HAP-1 (cell line): ENCODE results near the gene STAC2.

ENCODE experiments used
- DNase-seq, 2 experiments: peaks; one replicate each; pipeline ENCODE4 v3.0.0-alpha.2; 2016 to 2020; ENCODE audit warnings: low spot score in 2 of 2
- H3K27me3 ChIP-seq: fragments of 250-450 bp; sonication (Bioruptor Pico); 2 replicates; pipeline ENCODE4 v1.5.1; 2020; ENCODE audit warnings: low read depth, mild to moderate bottlenecking, moderate library complexity
- H3K36me3 ChIP-seq: fragments of 250-450 bp; sonication (Bioruptor Pico); replicated peaks from 2 replicates; pipeline ENCODE4 v1.5.1; 2020; ENCODE audit warnings: mild to moderate bottlenecking
- H3K4me1 ChIP-seq: fragments of 250-450 bp; sonication (Bioruptor Pico); 2 replicates; pipeline ENCODE4 v1.5.1; 2020; ENCODE audit warnings: mild to moderate bottlenecking
- H3K4me3 ChIP-seq: fragments of 250-450 bp; sonication (Bioruptor Pico); 2 replicates; pipeline ENCODE4 v1.5.1; 2020; ENCODE audit warnings: mild to moderate bottlenecking, moderate library complexity
- H3K9me3 ChIP-seq: fragments of 250-450 bp; sonication (Bioruptor Pico); 2 replicates; pipeline ENCODE4 v1.5.1; 2020; ENCODE audit warnings: mild to moderate bottlenecking, moderate library complexity
- in situ Hi-C: fragments of 300-500 bp; cut with MboI; formaldehyde crosslinking; loops from 3 replicates; pipeline ENCODE4 v1.14.3; 2020; ENCODE audit warnings: low sequenced_read_pairs, inconsistent platforms, mixed read lengths

The STAC2 gene

GRCh38 chr17:39195568-39196160, 30.1 kb downstream of the STAC2 start:
- H3K27me3 ChIP-seq, result no peaks in the 10 kb centered on the region
- H3K4me1 ChIP-seq, result peaks cover 13% of the 10 kb centered on the region
- in situ Hi-C loops, result no loop called here
- H3K36me3 ChIP-seq, result peaks cover 23% of the 10 kb centered on the region
- H3K4me3 ChIP-seq, result no peak overlapping the region
- no peaks in the 10 kb centered on the region for H3K9me3 ChIP-seq
- DNase-seq, result no peak

DNA sequence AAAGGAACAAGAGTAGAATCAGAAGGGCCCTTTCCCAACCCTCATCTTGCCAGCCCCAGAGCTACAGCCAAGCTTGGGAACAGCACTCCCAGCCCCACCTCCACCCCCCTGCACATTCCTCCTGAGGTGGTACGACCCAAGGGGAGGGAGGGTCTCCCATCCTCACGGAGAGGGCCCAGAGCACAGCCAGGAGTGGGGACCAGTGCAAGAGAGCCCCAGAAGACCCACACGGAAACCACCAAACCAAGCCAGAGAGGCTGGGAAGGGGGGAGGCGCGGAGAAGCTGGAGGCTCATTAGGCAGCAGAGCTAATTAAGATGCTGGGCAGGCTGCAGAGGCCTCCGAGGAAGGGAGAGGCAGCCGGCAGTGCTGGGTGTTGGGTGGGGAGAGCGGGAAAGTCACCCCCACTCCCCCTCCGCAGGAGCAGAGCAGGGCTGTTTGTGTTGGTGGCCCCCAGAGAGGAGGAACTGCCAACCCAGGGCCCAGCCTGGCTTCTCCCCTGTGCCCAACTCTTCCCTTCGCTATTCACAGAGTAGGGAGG, 30.7 kb downstream of the STAC2 start:
- Histone ChIP-seq H3K36me3 (peaks cover 25% of the 10 kb centered on the region), H3K9me3 (no peaks in the 10 kb centered on the region), H3K27me3 (no peaks in the 10 kb centered on the region), H3K4me1 (peaks cover 13% of the 10 kb centered on the region), H3K4me3 (no peak overlapping the region)
- in situ Hi-C loops, result no loop called here
- no peak for DNase-seq

DNA sequence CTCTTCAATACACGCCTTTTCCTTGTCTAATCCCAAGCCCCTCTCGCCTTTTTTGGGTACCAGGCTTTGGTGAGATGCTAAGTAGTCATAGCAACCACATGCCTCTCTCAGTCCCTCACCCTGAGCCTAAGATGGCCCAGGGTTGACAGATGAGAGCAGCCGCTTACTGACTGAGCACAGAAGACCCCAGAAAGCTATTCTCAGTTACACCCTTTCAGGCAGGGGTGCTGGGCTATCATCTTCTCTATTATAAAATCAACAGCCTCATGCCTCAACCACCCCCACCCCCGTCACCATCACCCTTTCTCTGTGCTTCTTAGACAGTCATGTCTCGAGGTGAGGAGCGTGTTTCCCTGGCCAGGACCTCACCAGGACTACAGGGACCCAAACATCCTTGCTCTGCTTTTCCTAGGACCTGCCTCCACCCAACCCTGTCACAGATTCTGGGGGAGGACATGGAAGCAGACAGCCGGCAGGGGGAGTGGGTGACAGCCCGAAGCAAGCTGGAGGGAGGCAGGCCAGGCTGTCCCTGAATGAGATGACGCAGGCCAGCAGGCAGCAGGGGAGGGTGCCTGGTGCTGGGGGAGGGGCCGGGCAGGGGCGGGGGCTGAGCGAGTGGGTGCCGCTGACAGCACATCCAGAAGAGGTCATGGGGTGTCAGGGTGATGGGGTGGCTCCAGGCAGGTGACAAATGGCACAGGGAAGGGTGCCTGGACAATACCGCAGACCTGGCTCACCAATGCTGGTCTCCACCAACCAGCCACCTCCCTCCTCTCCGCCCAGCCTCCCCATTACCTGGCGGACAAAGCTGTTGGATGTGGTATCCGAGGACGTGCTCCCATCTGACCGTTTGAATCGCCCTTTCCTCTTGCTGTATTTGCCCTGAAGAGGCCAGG, 31.4 kb downstream of the STAC2 start:
- H3K4me1 ChIP-seq, result peaks cover 11% of the 10 kb centered on the region
- H3K36me3 ChIP-seq, result peaks cover 30% of the 10 kb centered on the region
- H3K27me3 ChIP-seq, result no peaks in the 10 kb centered on the region
- in situ Hi-C loops, result no loop called here
- H3K4me3 ChIP-seq, result no peak overlapping the region
- H3K9me3 ChIP-seq, result no peaks in the 10 kb centered on the region
- peak in 1 of 2 experiments; percentile 62 for DNase-seq

DNA sequence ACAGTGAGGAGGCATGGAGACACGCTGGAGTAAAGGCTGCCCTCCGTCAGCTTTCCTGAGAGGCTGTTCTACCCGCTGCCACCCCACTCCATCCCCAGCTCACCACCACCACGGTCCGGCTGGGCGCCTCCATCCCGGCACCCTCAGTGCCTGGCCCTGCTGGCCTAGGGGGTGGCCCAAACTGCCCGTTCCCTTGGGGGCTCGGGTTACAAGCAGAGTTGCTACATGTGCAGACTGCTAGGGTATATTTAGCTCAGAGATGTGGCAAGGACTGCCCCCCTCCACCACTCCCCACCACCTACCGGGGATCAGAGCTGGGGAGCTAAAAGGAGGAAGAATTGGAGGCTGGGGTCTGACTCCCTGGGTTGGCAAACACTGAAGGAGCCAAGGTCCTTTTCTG, 32.4 kb downstream of the STAC2 start:
- peaks cover 38% of the 10 kb centered on the region for H3K36me3 ChIP-seq
- no peaks in the 10 kb centered on the region for H3K9me3 ChIP-seq
- no peak for DNase-seq
- peaks cover 9% of the 10 kb centered on the region for H3K4me1 ChIP-seq
- no peaks in the 10 kb centered on the region for H3K27me3 ChIP-seq
- no peak overlapping the region for H3K4me3 ChIP-seq
- in situ Hi-C loops, result no loop called here

- peaks cover 7% of the 10 kb centered on the region for H3K4me1 ChIP-seq
- H3K27me3 ChIP-seq, result no peaks in the 10 kb centered on the region
- no peak overlapping the region for H3K4me3 ChIP-seq
- no peak for DNase-seq
- H3K36me3 ChIP-seq, result peaks cover 38% of the 10 kb centered on the region
- H3K9me3 ChIP-seq, result no peaks in the 10 kb centered on the region
- in situ Hi-C loops, result no loop called here
Measured at GRCh38 chr17:39192901-39193300, 32.8 kb downstream of the STAC2 start.

GRCh38 chr17:39191750-39192510, 33.8 kb downstream of the STAC2 start:
- Histone ChIP-seq H3K27me3 (no peaks in the 10 kb centered on the region), H3K9me3 (no peaks in the 10 kb centered on the region), H3K4me3 (no peak overlapping the region), H3K36me3 (peaks cover 46% of the 10 kb centered on the region), H3K4me1 (peaks cover 6% of the 10 kb centered on the region)
- no peak for DNase-seq
- in situ Hi-C loops, result no loop called here

- Histone ChIP-seq H3K27me3 (no peaks in the 10 kb centered on the region), H3K9me3 (no peaks in the 10 kb centered on the region), H3K36me3 (peaks cover 56% of the 10 kb centered on the region), H3K4me3 (no peak overlapping the region), H3K4me1 (no peaks in the 10 kb centered on the region)
- in situ Hi-C loops, result no loop called here
- DNase-seq, result no peak
Measured at GRCh38 chr17:39187152-39187830, 38.5 kb downstream of the STAC2 start.

DNA sequence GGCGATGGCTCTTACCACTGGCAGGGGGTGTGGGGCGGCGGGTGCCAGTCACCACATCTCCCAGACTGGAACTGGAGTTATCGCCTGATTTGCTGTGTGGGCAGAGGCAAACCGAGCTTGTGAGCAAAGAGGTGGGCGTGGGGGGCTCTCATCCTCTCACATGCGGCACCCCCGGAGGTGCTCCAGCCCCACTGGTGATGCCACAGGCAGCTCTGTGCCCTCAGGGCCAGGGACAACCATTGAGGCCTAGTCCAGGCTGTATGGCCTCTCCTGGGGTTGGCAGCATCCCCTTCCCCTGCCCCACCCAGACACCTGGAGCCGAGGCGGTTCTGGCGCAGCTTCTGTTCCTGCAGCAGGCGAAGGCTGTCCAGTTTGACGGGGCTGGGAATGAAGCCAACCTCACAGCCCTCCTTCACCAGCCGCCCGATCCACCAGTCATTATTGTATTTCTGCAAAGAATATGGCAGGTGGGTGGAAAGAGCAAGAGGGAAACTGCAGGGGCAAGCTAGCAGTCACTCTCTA, 39.2 kb downstream of the STAC2 start:
- no peak for DNase-seq
- no peak overlapping the region for H3K4me3 ChIP-seq
- H3K27me3 ChIP-seq, result no peaks in the 10 kb centered on the region
- in situ Hi-C loops, result no loop called here
- H3K9me3 ChIP-seq, result no peaks in the 10 kb centered on the region
- peaks cover 54% of the 10 kb centered on the region for H3K36me3 ChIP-seq
- H3K4me1 ChIP-seq, result no peaks in the 10 kb centered on the region

- in situ Hi-C loops, result no loop called here
- Histone ChIP-seq H3K4me3 (no peak overlapping the region), H3K4me1 (peaks cover 3% of the 10 kb centered on the region), H3K27me3 (no peaks in the 10 kb centered on the region), H3K36me3 (peaks cover 35% of the 10 kb centered on the region), H3K9me3 (no peaks in the 10 kb centered on the region)
- DNase-seq, result no peak
Measured at GRCh38 chr17:39183720-39184119, 42.0 kb downstream of the STAC2 start.

DNA sequence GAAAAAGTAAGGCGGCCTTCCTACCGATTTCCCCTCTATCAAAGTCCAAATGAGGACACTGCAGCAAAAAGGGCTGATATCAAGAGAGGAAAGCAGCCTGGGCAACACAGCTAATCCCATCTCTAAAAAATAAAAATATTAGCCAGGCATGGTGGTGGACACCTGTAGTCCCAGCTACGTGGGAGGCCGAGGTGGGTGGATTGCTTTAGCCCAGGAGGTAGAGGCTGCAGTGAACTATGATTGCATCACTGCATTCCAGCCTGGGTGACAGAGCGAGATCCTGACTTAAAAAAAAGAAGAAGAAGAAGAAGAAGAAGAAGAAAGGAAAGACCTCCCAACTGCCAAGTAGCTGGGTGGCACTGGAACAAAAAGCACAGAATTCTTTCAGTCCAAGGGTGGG, 42.7 kb downstream of the STAC2 start:
- no peak for DNase-seq
- Histone ChIP-seq H3K9me3 (no peaks in the 10 kb centered on the region), H3K4me1 (peaks cover 8% of the 10 kb centered on the region), H3K4me3 (no peak overlapping the region), H3K36me3 (peaks cover 33% of the 10 kb centered on the region), H3K27me3 (no peaks in the 10 kb centered on the region)
- in situ Hi-C loops, result no loop called here

DNA sequence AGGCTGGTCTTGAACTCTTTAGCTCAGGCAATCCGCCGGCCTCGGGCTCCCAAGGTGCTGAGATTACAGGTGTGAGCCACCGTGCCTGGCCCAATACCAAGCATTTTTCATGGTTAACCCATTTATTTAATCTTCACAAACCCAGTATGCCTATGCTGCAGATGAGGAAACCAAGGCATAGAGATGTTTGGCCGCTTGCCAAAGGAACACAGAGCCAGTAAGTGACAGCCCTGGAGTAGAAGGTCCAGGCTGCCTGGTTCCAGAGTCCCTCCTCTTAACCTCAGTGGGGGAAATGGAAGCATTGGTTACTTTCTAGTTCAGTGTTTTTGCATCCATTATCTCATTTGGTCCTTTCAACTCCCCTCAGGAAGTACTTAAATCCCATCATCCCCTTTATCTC, 44.4 kb downstream of the STAC2 start:
- Histone ChIP-seq H3K9me3 (no peaks in the 10 kb centered on the region), H3K36me3 (peaks cover 28% of the 10 kb centered on the region)
- in situ Hi-C loops, result no loop called here

DNA sequence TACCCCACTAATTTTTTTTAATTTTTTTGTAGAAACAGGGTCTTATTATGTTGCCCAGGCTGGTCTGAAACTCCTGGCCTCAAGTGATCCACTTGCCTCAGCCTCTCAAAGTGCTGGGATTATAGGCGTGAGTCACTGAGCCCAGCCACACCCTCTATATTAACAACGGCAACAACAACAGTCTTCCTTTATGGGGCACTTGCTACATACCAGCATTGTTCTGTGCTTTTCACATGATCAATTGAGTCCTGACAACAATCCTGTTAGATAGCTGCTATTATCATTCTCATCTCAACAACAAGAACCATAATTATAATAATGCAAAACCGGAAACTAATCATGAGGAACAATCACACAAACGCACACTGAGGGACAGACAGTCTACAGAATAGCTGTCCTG, 47.2 kb downstream of the STAC2 start:
- in situ Hi-C loops, result no loop called here
- Histone ChIP-seq H3K36me3 (peaks cover 33% of the 10 kb centered on the region), H3K9me3 (no peaks in the 10 kb centered on the region), H3K27me3 (no peaks in the 10 kb centered on the region), H3K4me3 (no peak overlapping the region), H3K4me1 (peaks cover 10% of the 10 kb centered on the region)
- peak; percentile 77 to 95 for DNase-seq

More for the DNA sequence above, 44.4 kb downstream of the STAC2 start:
- H3K4me1 ChIP-seq, result peaks cover 10% of the 10 kb centered on the region
- H3K4me3 ChIP-seq, result no peak overlapping the region
- DNase-seq, result no peak
- H3K27me3 ChIP-seq, result no peaks in the 10 kb centered on the region

GRCh38 chr17:39177256-39177655, 48.5 kb downstream of the STAC2 start:
- H3K27me3 ChIP-seq, result no peaks in the 10 kb centered on the region
- no peak overlapping the region for H3K4me3 ChIP-seq
- H3K9me3 ChIP-seq, result no peaks in the 10 kb centered on the region
- in situ Hi-C loops, result no loop called here
- DNase-seq, result peak in 1 of 2 experiments; percentile 47
- peaks cover 24% of the 10 kb centered on the region for H3K36me3 ChIP-seq
- peaks cover 10% of the 10 kb centered on the region for H3K4me1 ChIP-seq
